GM19239 (cell line): Measurements from ENCODE around the gene RDH5.
"Not testable (repeated sequence)": the region's sequence is repeated elsewhere in the genome, so short reads cannot be mapped to it uniquely, and the experiment has no call there.

ENCODE experiments used
- DNase-seq: peaks from one replicate; pipeline ENCODE4 v3.0.0; 2011; ENCODE audit warnings: low spot score; ENCODE audit not compliant: insufficient read length
- FAIRE-seq: peaks from 2 replicates; lab custom pipeline; 2011; peaks lifted over from hg19 to GRCh38; lab: Jason Lieb, UNC

The RDH5 gene

GRCh38 chr12:55743406-55744339 is 23.5 kb downstream of the RDH5 start:
- FAIRE-seq: peak; percentile 61
- DNase-seq: peak; percentile 69

- FAIRE-seq: no peak
These were observed 24.3 kb downstream of the RDH5 start for GRCh38 chr12:55744340-55745030.

GRCh38 chr12:55745361-55746173 is 25.4 kb downstream of the RDH5 start:
- DNase-seq (no peak), FAIRE-seq (no peak)

More at GRCh38 chr12:55744340-55745030, 24.3 kb downstream of the RDH5 start:
- DNase-seq: no peak

- FAIRE-seq: no peak
- no peak for DNase-seq
These were observed 26.1 kb downstream of the RDH5 start for GRCh38 chr12:55746174-55746912.

- FAIRE-seq: no peak
- no peak for DNase-seq
These were observed 26.7 kb downstream of the RDH5 start for GRCh38 chr12:55746913-55747231.

GRCh38 chr12:55748230-55748993 is 28.2 kb downstream of the RDH5 start:
- FAIRE-seq (no peak), DNase-seq (no peak)

- DNase-seq (no peak), FAIRE-seq (no peak)
These were observed 35.1 kb downstream of the RDH5 start for GRCh38 chr12:55755246-55755645.

GRCh38 chr12:55757701-55758100 is 37.5 kb downstream of the RDH5 start:
- FAIRE-seq (no peak), DNase-seq (no peak)

GRCh38 chr12:55758575-55758974 is 38.4 kb downstream of the RDH5 start:
- not testable (repeated sequence) for FAIRE-seq, DNase-seq

- DNase-seq (no peak), FAIRE-seq (no peak)
These were observed 40.5 kb downstream of the RDH5 start for GRCh38 chr12:55760663-55761062.

GRCh38 chr12:55762646-55763045 is 42.5 kb downstream of the RDH5 start:
- DNase-seq (no peak), FAIRE-seq (no peak)

- DNase-seq (no peak), FAIRE-seq (no peak)
These were observed 45.6 kb downstream of the RDH5 start for GRCh38 chr12:55765736-55766290.

- FAIRE-seq: no peak
- DNase-seq: no peak
These were observed 47.0 kb downstream of the RDH5 start for GRCh38 chr12:55767156-55767555.

GRCh38 chr12:55771736-55772135 is 51.5 kb downstream of the RDH5 start:
- DNase-seq: no peak
- FAIRE-seq: no peak
